RWPE2 (cell line): ENCODE results near the gene MAP2K5.

Source experiments
- ATAC-seq: fragments of 200-7000 bp; cut with Tn5 transposase; 3 replicates; pipeline ENCODE4 v1.9.1; 2021; ENCODE audit warnings: low read depth
- DNase-seq: peaks from one replicate; pipeline ENCODE4 v3.0.0-alpha.2; 2020; ENCODE audit warnings: low spot score
- H3K27ac ChIP-seq: fragments of 450-650 bp; 2 replicates; pipeline ENCODE4 v1.5.1; 2017; ENCODE audit warnings: mild to moderate bottlenecking; ENCODE audit not compliant: poor library complexity, severe bottlenecking
- H3K27me3 ChIP-seq: fragments of 250-450 bp; sonication (Bioruptor Pico); 2 replicates; pipeline ENCODE4 v1.5.1; 2021; ENCODE audit warnings: mild to moderate bottlenecking, moderate library complexity; ENCODE audit not compliant: insufficient read depth, poor library complexity, severe bottlenecking
- H3K36me3 ChIP-seq: fragments of 250-450 bp; sonication (Bioruptor Pico); 2 replicates; pipeline ENCODE4 v1.5.1; 2020; ENCODE audit warnings: low read depth, mild to moderate bottlenecking, moderate library complexity
- H3K4me1 ChIP-seq: fragments of 250-450 bp; sonication (Bioruptor Pico); 2 replicates; pipeline ENCODE4 v1.5.1; 2021; ENCODE audit warnings: mild to moderate bottlenecking, moderate library complexity; ENCODE audit not compliant: insufficient read depth, poor library complexity, severe bottlenecking
- H3K4me3 ChIP-seq: fragments of 250-450 bp; sonication (Bioruptor Pico); 2 replicates; pipeline ENCODE4 v1.5.1; 2021; ENCODE audit warnings: mild to moderate bottlenecking, moderate library complexity; ENCODE audit not compliant: severe bottlenecking
- H3K9me3 ChIP-seq: fragments of 250-450 bp; sonication (Bioruptor Pico); 2 replicates; pipeline ENCODE4 v1.5.1; 2021; ENCODE audit warnings: mild to moderate bottlenecking, moderate library complexity; ENCODE audit not compliant: severe bottlenecking
- CTCF ChIP-seq: fragments of 450-650 bp; IDR thresholded peaks from one replicate; pipeline ENCODE4 v1.5.1; 2017; ENCODE audit warnings: mild to moderate bottlenecking, moderate library complexity; ENCODE audit not compliant: poor library complexity, severe bottlenecking

Gene MAP2K5

GRCh38 chr15:67784856-67785430 is 242.4 kb downstream of the MAP2K5 start:
- DNase-seq (no peak), ATAC-seq (no peak)
- H3K4me1 ChIP-seq: no peaks in the 10 kb centered on the region
- H3K9me3 ChIP-seq: no peaks in the 10 kb centered on the region
- no peak overlapping the region for H3K27ac ChIP-seq
- no peaks in the 10 kb centered on the region for H3K27me3 ChIP-seq
- no peak overlapping the region for H3K4me3 ChIP-seq
- H3K36me3 ChIP-seq: no peaks in the 10 kb centered on the region
- TF ChIP-seq CTCF: no peak

GRCh38 chr15:67785431-67785830 is 242.9 kb downstream of the MAP2K5 start:
- Histone ChIP-seq H3K36me3 (no peaks in the 10 kb centered on the region), H3K27ac (no peak overlapping the region), H3K9me3 (no peaks in the 10 kb centered on the region), H3K27me3 (no peaks in the 10 kb centered on the region), H3K4me3 (no peak overlapping the region), H3K4me1 (no peaks in the 10 kb centered on the region)
- DNase-seq: no peak
- ATAC-seq: no peak
- TF ChIP-seq CTCF: no peak

GRCh38 chr15:67786646-67787045 is 244.1 kb downstream of the MAP2K5 start:
- H3K4me1 ChIP-seq: no peaks in the 10 kb centered on the region
- H3K4me3 ChIP-seq: no peak overlapping the region
- no peak for DNase-seq
- ATAC-seq: no peak
- H3K27ac ChIP-seq: no peak overlapping the region
- no peaks in the 10 kb centered on the region for H3K27me3 ChIP-seq
- no peaks in the 10 kb centered on the region for H3K9me3 ChIP-seq
- no peaks in the 10 kb centered on the region for H3K36me3 ChIP-seq
- TF ChIP-seq CTCF: no peak

- Histone ChIP-seq H3K4me3 (no peak overlapping the region), H3K4me1 (no peaks in the 10 kb centered on the region), H3K27me3 (no peaks in the 10 kb centered on the region), H3K27ac (no peak overlapping the region), H3K36me3 (no peaks in the 10 kb centered on the region), H3K9me3 (no peaks in the 10 kb centered on the region)
- ATAC-seq (no peak), DNase-seq (no peak)
- TF ChIP-seq CTCF: no peak
Observed at GRCh38 chr15:67788986-67789385, 246.5 kb downstream of the MAP2K5 start.

GRCh38 chr15:67790610-67791319 is 248.3 kb downstream of the MAP2K5 start:
- Histone ChIP-seq H3K27me3 (no peaks in the 10 kb centered on the region), H3K4me3 (no peak overlapping the region), H3K36me3 (no peaks in the 10 kb centered on the region), H3K27ac (no peak overlapping the region), H3K4me1 (no peaks in the 10 kb centered on the region), H3K9me3 (peaks cover 9% of the 10 kb centered on the region)
- TF ChIP-seq CTCF: no peak
- DNase-seq: no peak
- ATAC-seq: no peak; the same call in 2 of the 3 replicates
